Measurements from ENCODE around the gene RRAGC.
A peak's percentile ranks its signal among the peaks of the same experiment; 100 is the strongest.

RRAGC gene

DNA sequence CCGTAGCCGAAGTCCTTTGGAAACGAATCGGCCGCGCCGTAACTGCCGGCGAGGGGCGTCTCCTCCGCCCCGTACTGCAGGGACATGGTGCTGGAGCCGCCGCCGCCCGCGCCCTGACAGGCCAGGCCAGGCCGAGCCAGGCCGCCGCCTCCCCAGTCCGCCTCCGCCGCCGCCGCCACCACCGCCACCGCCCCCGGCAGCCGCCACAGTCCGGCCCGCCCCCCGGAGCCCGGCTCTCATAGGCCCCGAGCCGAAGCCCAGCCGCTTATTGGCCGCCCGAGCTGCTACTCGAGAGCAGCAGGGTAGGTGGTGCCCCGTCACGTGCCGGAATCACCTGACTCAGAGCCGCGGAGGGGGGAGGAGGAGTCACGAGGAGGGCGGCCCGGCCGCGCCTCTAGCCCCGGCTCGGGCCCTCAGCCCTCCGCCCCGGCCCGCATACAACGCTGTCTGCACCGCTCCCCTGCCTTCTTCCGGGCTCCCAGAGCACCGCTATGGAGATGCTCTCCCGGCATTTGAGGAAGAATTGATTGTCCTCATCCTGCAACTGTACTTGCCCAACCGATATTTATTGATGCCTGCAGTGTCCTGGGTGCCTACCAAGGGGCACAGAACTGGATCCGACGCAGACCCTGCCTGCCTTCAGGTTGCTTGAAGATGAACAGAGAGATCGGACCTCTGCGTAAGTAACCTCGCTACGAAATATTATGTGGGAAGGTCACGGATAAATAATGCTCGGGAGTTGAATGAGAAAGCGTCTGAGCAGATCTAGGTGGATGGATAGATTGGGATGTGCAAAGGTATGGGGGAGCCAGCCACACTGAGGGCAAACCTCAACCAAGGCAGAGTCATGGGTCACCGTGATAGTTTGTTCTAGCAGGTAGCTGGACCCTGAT lies at the start of gene RRAGC:
Gene RRAGC (minus strand): TSS at position 212 of the 893 bp plus-strand sequence. CDS start 126 bp downstream, at position 86.
- no peak for TF ChIP-seq CTCF (IDR thresholded peaks at IDR 0.05; ENCODE audit: control insufficient read depth, extremely low read depth, insufficient read depth)
- DNase-seq (ENCODE audit: low read depth) = peak; percentile 90

DNA sequence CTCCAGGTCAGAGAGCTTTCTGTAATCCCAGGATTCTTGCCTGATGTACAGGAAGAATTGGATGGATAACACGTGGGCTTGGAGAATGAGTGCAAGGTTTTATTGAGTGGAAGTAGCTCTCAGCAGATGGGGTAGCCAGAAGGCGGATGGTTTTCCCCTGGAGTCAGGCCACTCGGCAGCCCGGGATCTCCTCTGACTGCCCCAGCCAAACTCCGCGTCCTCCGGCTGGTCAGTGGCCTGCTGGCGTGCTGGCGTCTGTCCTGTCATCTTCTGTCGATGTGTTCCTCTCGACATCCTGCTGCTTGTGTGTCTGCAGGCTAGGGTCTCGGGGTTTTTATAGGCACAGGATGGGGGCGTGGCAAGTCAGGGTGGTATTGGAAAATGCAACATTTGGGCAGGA lies 49.2 kb upstream of the RRAGC start:
- TF ChIP-seq CTCF (IDR thresholded peaks at IDR 0.05; ENCODE audit: control insufficient read depth, extremely low read depth, insufficient read depth) = no peak
- H3K4me3 ChIP-seq (ENCODE audit: low read depth, low read length) = no peak overlapping the region
- DNase-seq (ENCODE audit: low read depth) = no peak

More for the DNA sequence above, at the start of gene RRAGC:
- peak within 1 kb of the TSS; percentile 87 for H3K4me3 ChIP-seq (ENCODE audit: low read depth, low read length)

DNA sequence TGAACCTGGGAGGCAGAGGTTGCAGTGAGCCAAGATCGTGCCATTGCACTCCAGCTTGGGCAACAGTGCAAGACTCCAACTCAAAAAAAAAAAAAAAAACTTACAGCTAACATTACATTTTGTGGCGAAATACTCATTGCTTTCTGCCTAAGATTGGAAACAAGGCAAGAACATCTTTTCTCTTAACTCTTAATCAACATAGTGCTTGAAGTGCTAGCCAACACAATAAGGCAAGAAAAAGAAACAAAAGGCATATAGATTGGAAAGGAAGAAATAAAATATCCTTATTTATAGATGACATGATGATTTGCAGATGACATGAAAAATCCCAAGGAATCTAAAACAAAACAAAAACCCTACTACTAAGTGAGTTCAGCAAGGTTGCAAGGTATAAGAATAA lies 46.4 kb upstream of the RRAGC start:
- DNase-seq (ENCODE audit: low read depth) = no peak
- H3K4me3 ChIP-seq (ENCODE audit: low read depth, low read length) = no peak overlapping the region
- TF ChIP-seq CTCF (IDR thresholded peaks at IDR 0.05; ENCODE audit: control insufficient read depth, extremely low read depth, insufficient read depth) = no peak

DNA sequence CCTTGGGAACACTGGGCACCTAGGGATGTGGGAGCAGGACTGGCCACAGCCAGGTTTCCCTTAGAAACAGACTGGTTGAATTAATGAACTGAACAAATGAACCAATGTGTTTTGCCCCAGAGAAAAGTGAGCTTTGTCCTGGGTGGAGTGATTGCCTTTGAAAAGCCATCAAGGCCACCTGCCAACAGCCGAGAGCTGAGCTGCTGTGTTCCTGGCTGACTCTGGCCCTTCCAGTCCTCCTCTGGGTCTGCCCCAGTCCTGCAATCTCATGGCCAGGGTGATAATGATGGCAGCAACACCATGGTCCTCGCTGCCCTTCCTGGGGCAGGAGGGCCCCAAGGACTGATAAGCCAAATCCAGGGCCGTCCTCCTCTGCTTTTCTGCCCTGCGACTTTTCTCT lies 40.0 kb upstream of the RRAGC start:
- no peak for DNase-seq (ENCODE audit: low read depth)
- no peak overlapping the region for H3K4me3 ChIP-seq (ENCODE audit: low read depth, low read length)
- no peak for TF ChIP-seq CTCF (IDR thresholded peaks at IDR 0.05; ENCODE audit: control insufficient read depth, extremely low read depth, insufficient read depth)

DNA sequence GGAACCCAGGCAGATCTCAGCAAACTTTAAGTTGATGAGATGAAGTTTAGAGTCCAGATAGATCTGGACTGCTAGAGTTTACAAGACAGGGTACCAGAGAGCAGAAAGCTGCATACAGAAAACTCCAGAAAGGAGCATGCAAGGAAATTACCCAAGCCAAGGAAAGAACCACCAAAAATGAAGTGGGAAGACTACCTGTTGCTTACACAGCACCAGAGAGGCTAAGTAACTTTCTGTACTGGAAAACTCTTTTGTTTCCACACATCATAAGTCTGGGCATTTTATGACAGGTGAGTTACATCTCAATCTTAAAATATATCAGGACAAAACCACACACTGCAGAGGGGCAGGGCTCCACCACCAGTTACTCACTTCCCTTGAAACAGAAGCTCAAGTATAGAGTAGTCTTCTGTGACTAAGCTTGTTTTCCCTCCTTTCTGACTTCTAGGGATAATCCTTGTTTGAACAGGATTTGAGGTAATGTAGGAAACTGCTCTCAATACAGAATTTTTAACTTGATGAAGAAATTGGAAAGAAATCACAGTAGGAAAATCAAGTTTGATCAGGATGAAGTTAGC lies 39.2 kb upstream of the RRAGC start:
- no peak overlapping the region for H3K4me3 ChIP-seq (ENCODE audit: low read depth, low read length)
- DNase-seq (ENCODE audit: low read depth) = no peak

DNA sequence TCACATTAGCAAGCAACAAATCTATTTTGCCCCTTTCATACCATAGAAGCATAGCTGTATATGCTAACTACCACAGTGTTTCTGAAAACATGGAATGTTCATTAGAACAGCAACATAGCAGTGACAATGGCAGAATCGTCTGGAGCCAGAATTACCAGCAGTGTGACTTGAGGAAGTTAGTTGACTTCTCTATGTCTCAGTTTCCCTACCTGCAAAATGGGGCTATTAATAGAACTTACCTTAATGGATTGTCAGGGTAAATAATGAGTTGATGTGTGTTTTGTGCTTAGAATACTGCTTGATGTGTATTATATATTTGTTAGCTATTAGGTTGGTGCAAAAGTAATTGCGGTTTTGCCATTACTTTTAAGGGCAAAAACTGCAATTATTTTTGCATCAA lies 36.6 kb upstream of the RRAGC start:
- H3K4me3 ChIP-seq (ENCODE audit: low read depth, low read length) = no peak overlapping the region
- no peak for TF ChIP-seq CTCF (IDR thresholded peaks at IDR 0.05; ENCODE audit: control insufficient read depth, extremely low read depth, insufficient read depth)
- DNase-seq (ENCODE audit: low read depth) = no peak

More for the DNA sequence above, 39.2 kb upstream of the RRAGC start:
- no peak for TF ChIP-seq CTCF (IDR thresholded peaks at IDR 0.05; ENCODE audit: control insufficient read depth, extremely low read depth, insufficient read depth)

Data from LNCaP clone FGC (cell line).